Natural killer cell (primary cell): ENCODE results near the gene SLC43A3. TPM values are rescaled to one million over a fixed set of nuclear protein-coding genes. Genes with fewer than 3 reads are reported as not detected.

Experiments
- ATAC-seq, 3 donors: fragments of 150-1000 bp in 2 of 3; fragments of 200-7000 bp in 1 of 3; cut with Tn5 transposase; 1 replicate in 1 of 3; 2 replicates in 2 of 3; pipeline ENCODE4 v1.10.0; 2021; ENCODE audit warnings: mild to moderate bottlenecking in 2 of 3, moderate library complexity in 2 of 3
- DNase-seq, 2 donors: peaks; one replicate each; pipeline versions ENCODE4 v3.0.0 to v3.0.0-alpha.2; 2013 to 2021; ENCODE audit warnings: mixed read lengths in 1 of 2
- H3K27ac ChIP-seq: one replicate; pipeline ENCODE4 v1.5.1; 2013; ENCODE audit warnings: mild to moderate bottlenecking, low read length
- H3K27me3 ChIP-seq: one replicate; pipeline ENCODE4 v1.6.1; 2013; ENCODE audit warnings: low read length; ENCODE audit not compliant: control insufficient read depth, insufficient read depth
- H3K36me3 ChIP-seq: one replicate; pipeline ENCODE4 v1.6.1; 2013; ENCODE audit warnings: low read length; ENCODE audit not compliant: control insufficient read depth, insufficient read depth
- H3K4me1 ChIP-seq: one replicate; pipeline ENCODE4 v1.6.1; 2013; ENCODE audit warnings: low read length; ENCODE audit not compliant: control insufficient read depth, insufficient read depth
- H3K4me3 ChIP-seq: one replicate; pipeline ENCODE4 v1.5.1; 2013; ENCODE audit warnings: low read length
- H3K9me3 ChIP-seq: one replicate; pipeline ENCODE4 v1.6.1; 2013; ENCODE audit warnings: low read length; ENCODE audit not compliant: control insufficient read depth, insufficient read depth
- H3K27ac Mint-ChIP-seq, 2 donors: one replicate each; pipeline ENCODE4 v1.8.0; 2022; ENCODE audit warnings: mild to moderate bottlenecking in 2 of 2, mixed read lengths in 2 of 2, moderate library complexity in 1 of 2
- H3K27me3 Mint-ChIP-seq, 2 donors: one replicate each; pipeline ENCODE4 v1.8.0; 2022; ENCODE audit warnings: low read depth in 2 of 2, mixed read lengths in 2 of 2
- H3K36me3 Mint-ChIP-seq: one replicate; pipeline ENCODE4 v1.8.0; 2022; ENCODE audit warnings: mixed read lengths
- H3K4me1 Mint-ChIP-seq, 2 donors: one replicate each; pipeline ENCODE4 v1.8.0; 2022; ENCODE audit warnings: mixed read lengths in 2 of 2
- H3K4me3 Mint-ChIP-seq: one replicate; pipeline ENCODE4 v1.8.0; 2022; ENCODE audit warnings: mild to moderate bottlenecking, moderate library complexity, mixed read lengths
- H3K9me3 Mint-ChIP-seq, 2 donors: one replicate each; pipeline ENCODE4 v1.8.0; 2022; ENCODE audit warnings: mixed read lengths in 2 of 2
- whole genome bisulfite sequencing: methylation state at CpG from one replicate; pipeline ENCODE4 v1.1.7; 2013; ENCODE audit warnings: missing lambda C conversion rate; ENCODE audit not compliant: insufficient coverage; 5-methylcytosine and 5-hydroxymethylcytosine counted together
- intact Hi-C: fragments of 100-400 bp; cut with micrococcal nuclease; formaldehyde crosslinking; loops from one replicate; pipeline ENCODE4 v1.14.2; 2022
- total RNA-seq, 4 donors: library from RNA; stranded (reverse); fragments of 120-200 nt in 1 of 4; gene quantifications; one replicate each; pipeline versions ENCODE4 v1.2.3 to v1.2.4, GENCODE V29; 2013 to 2022
- TF ChIP-seq, protein P1 (sequence below): fragments of 200-600 bp; IDR thresholded peaks from one replicate; pipeline ENCODE4 v1.8.0; 2022; ENCODE audit warnings: antibody characterized with exemption

SLC43A3 gene
- total RNA-seq, 3 donors from 2014 or later (not counting 1 experiment from before 2014, with no cell fraction given): 17.0 to 22.2 (median 20.7) TPM

DNA sequence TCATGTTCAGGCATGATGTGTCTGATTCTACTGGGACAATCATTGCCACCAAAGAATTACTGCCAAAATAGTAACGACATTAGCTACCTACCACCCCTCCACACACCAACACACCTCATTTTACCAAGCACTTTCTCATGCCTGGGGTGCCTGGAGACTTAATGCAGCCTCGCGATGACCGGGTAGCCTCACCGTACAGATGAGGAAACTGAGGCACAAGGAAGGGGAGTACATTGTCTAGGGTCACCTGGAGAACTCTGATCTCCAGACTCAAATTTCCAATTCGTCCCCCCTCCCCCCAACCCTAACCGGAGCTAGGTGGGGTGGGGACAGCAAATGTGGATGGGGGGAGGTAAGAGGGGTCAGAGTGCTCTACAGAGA is 30.7 kb upstream of the SLC43A3 start:
- H3K4me3 ChIP-seq: no peak overlapping the region
- H3K4me1 ChIP-seq: peaks cover 43% of the 10 kb centered on the region
- Mint-ChIP-seq H3K4me1 (peaks cover 28 to 43% of the 10 kb centered on the region in 2 donors), H3K9me3 (no peaks in the 10 kb centered on the region), H3K36me3 (no peaks in the 10 kb centered on the region), H3K4me3 (peak overlapping the region; percentile 73), H3K27ac (no peak overlapping the region), H3K27me3 (peaks cover 26 to 30% of the 10 kb centered on the region in 2 donors)
- no peaks in the 10 kb centered on the region for H3K36me3 ChIP-seq
- WGBS: 2% methylated on average over 5 of the region's 7 CpGs
- TF ChIP-seq, protein P1, sequence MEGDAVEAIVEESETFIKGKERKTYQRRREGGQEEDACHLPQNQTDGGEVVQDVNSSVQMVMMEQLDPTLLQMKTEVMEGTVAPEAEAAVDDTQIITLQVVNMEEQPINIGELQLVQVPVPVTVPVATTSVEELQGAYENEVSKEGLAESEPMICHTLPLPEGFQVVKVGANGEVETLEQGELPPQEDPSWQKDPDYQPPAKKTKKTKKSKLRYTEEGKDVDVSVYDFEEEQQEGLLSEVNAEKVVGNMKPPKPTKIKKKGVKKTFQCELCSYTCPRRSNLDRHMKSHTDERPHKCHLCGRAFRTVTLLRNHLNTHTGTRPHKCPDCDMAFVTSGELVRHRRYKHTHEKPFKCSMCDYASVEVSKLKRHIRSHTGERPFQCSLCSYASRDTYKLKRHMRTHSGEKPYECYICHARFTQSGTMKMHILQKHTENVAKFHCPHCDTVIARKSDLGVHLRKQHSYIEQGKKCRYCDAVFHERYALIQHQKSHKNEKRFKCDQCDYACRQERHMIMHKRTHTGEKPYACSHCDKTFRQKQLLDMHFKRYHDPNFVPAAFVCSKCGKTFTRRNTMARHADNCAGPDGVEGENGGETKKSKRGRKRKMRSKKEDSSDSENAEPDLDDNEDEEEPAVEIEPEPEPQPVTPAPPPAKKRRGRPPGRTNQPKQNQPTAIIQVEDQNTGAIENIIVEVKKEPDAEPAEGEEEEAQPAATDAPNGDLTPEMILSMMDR: peak; percentile 41
- DNase-seq (no peak), ATAC-seq (peak in 2 of 3 donors; percentile 18 to 19)
- H3K27me3 ChIP-seq: peaks cover 33% of the 10 kb centered on the region
- no peaks in the 10 kb centered on the region for H3K9me3 ChIP-seq
- H3K27ac ChIP-seq: no peak overlapping the region
- intact Hi-C loops: loop anchor here (1.0 to 2.0 kb wide), 4 partner anchors 23 to 343 kb away; no protein-coding TSS in a partner anchor

DNA sequence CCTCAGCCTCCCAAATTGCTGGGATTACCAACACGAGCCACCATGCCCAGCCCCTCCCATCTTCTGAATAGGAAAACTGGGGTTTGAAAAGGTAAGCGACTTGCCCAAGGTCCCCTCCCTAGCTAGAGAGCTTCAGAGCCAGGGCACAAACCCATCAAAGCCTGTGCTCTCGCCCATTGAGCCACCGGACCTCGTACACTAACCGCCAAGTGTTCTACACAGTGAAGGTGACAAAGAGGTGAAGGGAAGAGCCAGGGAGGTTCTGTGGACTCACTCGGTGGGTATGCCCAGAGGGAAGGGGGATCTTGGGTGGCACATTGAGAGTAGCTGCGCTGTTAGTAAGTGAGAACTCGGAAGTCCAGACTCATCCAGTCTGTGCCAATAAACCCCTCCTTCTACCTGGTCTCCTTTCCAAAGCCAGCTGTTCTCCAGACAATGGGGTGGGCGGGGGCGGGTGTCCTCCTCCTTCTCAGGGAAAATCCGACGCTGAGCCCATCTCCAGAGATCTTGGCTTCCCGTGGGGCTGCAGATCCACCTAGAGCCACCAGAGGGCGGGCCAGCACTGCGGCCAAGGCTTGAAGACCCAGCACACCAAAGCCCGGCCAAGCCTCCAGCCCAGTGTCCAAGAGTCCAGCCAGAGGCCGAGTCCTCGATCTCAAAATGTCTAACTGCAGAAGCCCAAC is 30.2 kb upstream of the SLC43A3 start:
- DNase-seq: peak; percentile 73 to 85
- no peaks in the 10 kb centered on the region for H3K36me3 ChIP-seq
- intact Hi-C loops: loop anchor here (1.0 to 2.0 kb wide), 4 partner anchors 23 to 343 kb away; no protein-coding TSS in a partner anchor
- Mint-ChIP-seq H3K4me3 (peak overlapping the region; percentile 73), H3K27ac (no peak overlapping the region), H3K4me1 (peaks cover 24 to 39% of the 10 kb centered on the region in 2 donors), H3K9me3 (no peaks in the 10 kb centered on the region), H3K27me3 (peaks cover 23 to 28% of the 10 kb centered on the region in 2 donors), H3K36me3 (no peaks in the 10 kb centered on the region)
- H3K9me3 ChIP-seq: no peaks in the 10 kb centered on the region
- H3K4me3 ChIP-seq: no peak overlapping the region
- peak; percentile 77 to 80 (median 78) for ATAC-seq
- peaks cover 41% of the 10 kb centered on the region for H3K4me1 ChIP-seq
- WGBS: 12% methylated on average over 17 of the region's 19 CpGs
- TF ChIP-seq, protein P1: peak; percentile 95
- H3K27ac ChIP-seq: no peak overlapping the region
- H3K27me3 ChIP-seq: peaks cover 33% of the 10 kb centered on the region

DNA sequence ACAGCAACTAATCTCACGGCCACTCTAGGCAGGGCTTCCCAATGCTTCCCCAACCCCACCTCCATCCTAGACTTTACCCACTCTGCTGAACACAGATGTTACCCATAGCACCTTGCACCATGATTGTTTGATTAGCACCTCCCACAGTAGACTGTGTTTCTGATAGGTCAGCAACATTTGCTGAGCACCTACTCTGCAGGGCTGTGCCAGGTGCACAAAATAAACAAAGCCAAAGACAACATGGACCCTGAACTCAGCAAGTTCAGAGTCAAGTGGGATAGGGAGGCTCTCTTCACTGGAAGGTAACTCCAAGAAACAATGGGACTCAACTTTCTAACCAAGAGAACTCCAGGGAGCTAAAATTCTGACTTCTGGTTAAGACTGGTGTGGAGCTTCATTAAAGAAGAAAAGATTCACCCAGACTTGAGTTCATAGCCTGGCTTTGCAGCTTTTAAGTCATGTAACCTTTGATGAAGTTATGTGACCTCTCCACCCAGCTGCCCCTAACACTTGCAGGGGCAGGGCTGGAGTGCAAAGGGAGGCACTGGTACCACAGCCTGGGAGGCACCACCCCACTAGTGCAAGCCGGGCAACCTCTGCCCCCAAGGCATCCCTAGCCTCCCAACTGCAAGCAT is 26.7 kb upstream of the SLC43A3 start:
- WGBS: 81% methylated on average over 2 of the region's 2 CpGs
- H3K9me3 Mint-ChIP-seq: no peaks in the 10 kb centered on the region
- intact Hi-C loops: no loop called here
- H3K4me1 Mint-ChIP-seq: peaks cover 10 to 12% of the 10 kb centered on the region in 2 donors
- H3K27me3 Mint-ChIP-seq: peaks cover 4 to 14% of the 10 kb centered on the region in 2 donors
- Histone ChIP-seq H3K36me3 (no peaks in the 10 kb centered on the region), H3K4me1 (peaks cover 18% of the 10 kb centered on the region), H3K27ac (no peak overlapping the region), H3K27me3 (peaks cover 16% of the 10 kb centered on the region), H3K9me3 (no peaks in the 10 kb centered on the region), H3K4me3 (no peak overlapping the region)
- TF ChIP-seq, protein P1: no peak
- H3K4me3 Mint-ChIP-seq: no peak overlapping the region
- no peak for ATAC-seq
- DNase-seq: no peak
- no peak overlapping the region for H3K27ac Mint-ChIP-seq
- no peaks in the 10 kb centered on the region for H3K36me3 Mint-ChIP-seq
